GM18505 (cell line): Measurements from ENCODE around the gene JARID2.

Experiments
- ATAC-seq: cut with Tn5 transposase; IDR thresholded peaks from one replicate; pipeline ENCODE4 v1.9.1; 2021; ENCODE audit not compliant: unreplicated experiment
- POLR2A ChIP-seq: IDR thresholded peaks from 4 replicates; pipeline ENCODE4 v1.6.1; 2011; ENCODE audit warnings: borderline replicate concordance; ENCODE audit not compliant: insufficient read depth, insufficient read length; ENCODE audit errors: extremely low read depth

JARID2 gene

DNA sequence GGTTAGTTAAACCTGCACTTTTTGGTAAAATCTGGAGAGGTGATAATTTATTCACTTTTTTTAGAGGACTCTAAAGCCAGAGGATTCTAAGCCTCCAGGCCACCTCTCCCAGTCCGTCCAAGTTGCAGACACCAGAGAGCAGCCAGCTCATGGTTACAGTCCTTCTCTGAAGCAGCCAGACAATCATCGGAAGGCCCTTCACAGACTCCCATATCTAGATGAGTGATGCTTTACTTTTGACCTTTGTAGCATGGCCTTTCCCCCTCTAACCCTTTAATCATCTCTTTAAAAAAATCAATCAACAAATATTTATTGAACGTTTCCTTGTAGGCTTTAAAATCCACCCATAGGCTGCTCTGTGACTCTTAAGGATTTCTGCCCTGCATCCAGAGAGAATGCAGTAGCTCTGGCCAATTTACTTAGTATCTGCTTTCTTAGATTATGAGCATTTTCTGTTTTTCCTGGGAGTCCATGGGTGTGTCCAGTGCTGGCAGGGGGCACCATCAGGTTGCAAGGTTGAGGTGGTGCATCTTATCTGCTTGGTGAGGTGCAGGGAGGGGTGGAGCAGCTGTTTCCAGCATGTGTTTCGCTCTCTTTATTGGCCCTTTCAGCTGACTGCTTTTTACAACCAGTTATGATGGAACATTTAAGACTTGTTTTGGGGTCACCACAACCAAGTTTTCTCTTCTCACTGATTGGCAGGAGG, 58.6 kb downstream of the JARID2 start:
- no peak for ATAC-seq
- TF ChIP-seq POLR2A, result no peak

DNA sequence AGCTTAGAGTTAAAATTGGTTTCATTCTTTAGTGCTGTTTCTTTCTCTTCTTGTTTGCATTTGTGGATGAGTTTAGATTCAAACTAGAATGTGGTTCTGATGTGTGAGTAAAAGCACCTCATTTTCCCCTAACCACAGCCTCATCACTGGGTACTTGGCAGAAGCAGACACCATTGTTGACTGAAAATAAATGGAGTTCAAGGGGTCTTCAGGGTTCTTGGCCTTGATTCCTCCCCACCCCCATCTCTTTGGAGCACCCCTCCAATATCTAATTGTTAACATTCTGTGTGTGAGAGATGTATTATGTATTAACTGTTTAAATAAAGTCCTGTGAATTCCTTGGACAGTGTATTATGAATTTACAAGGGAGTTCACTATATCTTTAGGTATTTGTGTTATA, 59.6 kb downstream of the JARID2 start:
- ATAC-seq, result no peak
- no peak for TF ChIP-seq POLR2A

DNA sequence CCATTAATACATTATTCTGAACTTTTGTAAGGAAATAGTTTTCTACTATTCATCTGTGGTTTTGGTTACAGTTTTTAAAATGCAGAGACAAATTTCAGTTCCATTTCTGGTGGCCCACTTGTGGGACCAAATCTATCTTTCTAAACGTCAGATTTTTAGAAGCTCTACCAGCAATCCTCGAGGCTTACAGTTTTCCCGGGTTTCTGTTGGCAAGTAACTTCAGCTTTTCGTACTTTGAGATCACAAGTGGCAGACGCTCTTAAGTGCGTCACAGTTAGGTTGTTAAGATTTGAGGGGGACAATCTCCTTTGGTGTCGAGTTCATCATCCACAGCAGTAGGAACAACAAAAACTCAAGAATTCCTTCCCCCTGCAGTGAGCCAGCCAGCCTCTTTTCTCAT, 60.0 kb downstream of the JARID2 start:
- TF ChIP-seq POLR2A, result no peak
- no peak for ATAC-seq

DNA sequence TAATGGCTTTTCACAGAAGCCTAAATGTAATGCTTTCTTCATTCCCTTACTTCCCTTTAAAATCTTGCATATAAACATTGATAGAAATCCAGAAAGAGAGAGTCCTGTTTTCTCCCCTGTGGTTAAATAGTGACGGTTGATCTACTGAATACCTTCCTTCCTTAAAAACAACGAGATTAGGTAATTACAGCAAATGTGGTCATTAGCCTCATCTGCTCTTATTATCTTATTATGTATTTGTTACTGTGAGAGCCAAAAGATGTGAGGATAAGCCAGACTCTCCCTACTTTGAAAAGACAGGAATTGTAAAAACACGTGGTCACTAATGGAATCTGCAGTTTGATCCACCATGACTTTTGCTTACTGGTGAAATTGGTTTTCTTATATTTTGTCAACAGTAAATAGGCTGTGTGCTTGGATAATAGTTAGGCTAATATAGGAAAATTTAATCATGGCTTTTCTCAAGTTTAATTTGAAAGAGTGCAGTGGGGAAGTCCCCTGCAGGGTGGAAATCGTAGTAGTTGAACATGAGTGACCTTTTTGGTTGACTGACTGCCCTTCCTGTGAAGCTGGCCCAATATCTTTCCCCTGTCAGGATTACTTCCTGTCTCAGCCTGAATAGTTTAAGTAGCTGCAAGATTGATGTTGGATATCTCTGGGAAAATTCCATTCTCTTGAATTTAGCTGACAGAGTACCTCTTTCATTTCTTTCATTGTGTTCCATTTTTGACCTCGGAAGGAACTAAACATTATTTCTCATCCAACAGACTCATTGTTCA, 62.8 kb downstream of the JARID2 start:
- no peak for TF ChIP-seq POLR2A

DNA sequence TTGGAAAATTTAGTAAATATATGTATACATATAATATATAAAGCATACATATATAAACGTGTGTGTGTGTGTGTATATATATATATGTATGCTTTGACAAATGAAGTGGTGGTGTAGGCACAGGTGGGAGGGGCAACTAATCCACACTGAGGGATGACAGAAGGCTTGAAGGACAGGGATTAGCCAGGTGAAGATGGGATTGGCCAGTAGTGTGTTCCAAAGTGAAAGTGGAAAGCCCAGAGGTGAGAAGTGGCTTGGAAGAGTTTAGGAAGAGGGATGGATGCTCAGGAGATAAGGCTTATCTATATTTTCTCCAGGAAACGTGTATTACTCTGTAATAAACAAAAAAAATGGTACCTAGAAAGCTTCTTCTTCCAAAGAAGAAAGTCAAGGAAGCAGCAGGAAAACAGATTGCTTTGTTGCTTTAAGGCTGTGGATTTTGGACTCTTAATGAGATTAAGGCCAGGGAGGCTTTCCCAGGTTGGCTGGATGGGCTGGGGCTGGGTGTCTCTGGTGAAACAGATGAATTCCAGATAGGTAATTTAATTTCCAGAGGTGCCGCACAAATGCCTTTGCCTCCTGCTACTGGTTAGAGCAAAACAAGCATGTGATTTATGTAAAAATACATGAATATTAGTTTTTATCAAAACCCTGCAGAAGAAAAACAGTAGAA, 63.9 kb downstream of the JARID2 start:
- TF ChIP-seq POLR2A, result no peak
- ATAC-seq, result no peak

More for the DNA sequence above, 62.8 kb downstream of the JARID2 start:
- ATAC-seq, result no peak

DNA sequence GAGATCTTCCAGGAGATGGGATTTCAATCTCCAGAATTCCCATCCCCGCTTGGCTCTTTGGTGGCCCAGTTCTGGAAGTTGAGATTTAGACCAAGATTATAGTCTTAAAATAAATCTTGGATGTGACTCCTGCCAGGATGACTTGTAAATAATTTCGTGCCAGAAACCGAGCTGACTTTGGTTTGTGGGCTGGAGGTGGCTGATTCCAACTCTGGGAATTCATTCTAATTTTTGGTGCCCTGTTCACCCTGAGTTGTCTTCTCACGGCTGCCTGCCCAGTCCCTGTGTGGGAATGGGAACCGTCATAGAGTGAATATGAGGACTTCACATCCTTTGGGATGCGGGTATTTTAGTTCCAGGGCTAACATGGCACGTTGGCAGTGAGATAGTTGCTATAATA, 64.8 kb downstream of the JARID2 start:
- no peak for TF ChIP-seq POLR2A
- ATAC-seq, result no peak

DNA sequence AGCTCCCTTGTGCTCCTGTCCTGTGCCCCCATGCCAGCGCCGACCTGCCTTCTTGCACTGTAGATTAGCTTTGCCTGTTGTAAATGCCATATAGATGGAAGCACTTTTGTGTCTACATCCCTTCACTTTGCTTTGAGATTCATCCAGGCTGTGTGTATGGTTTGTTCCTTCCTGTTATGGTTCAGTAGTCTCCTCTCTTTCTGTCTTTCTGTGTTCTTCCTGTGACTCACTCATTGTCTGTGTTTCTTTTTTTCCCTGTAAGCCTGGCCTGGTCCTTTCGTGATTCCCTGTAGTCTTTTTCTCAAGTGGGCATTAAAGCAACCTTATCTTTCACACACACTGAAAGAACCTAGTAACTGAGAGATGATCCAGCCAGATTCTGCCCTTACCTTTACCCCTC, 66.6 kb downstream of the JARID2 start:
- no peak for ATAC-seq
- TF ChIP-seq POLR2A, result no peak

DNA sequence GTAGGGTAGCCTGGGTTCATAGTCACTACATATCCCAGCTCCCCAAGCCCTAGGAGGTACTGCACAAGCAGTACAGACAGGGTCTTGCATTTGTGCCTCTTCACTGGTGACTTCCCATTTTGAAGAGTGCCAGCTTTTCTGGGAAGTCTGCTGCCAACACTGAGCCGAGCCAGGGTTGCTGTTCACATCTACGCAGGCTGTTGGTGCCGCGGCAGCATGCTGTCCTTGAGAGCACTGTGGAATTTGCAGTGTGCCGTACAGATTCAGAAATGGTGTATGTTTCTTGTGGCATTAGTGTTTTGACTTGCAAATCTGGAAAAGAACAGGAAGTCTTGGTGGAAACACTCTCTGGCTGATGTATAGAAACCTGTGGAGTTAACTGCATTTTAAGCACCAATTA, 67.5 kb downstream of the JARID2 start:
- TF ChIP-seq POLR2A, result peak; percentile 63
- ATAC-seq, result no peak

DNA sequence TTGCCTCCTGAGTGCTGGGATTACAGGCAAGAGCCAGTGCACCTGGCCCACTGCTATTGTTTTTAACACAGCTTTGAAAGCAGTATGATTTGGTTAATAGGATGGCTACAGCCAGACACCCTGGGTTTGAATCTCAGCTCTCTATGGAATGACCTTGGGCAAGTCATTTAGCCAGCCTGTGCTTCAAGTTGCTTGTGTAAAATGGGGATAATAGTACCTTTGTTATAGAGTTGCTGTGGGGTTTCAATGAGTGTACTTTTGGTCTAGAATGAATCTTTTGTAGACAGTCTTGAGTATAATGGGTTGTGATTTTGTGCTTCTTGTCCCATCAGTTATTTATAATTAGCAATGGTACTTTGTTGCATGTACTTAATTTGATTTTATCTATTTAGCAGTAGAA, 70.9 kb downstream of the JARID2 start:
- no peak for ATAC-seq

DNA sequence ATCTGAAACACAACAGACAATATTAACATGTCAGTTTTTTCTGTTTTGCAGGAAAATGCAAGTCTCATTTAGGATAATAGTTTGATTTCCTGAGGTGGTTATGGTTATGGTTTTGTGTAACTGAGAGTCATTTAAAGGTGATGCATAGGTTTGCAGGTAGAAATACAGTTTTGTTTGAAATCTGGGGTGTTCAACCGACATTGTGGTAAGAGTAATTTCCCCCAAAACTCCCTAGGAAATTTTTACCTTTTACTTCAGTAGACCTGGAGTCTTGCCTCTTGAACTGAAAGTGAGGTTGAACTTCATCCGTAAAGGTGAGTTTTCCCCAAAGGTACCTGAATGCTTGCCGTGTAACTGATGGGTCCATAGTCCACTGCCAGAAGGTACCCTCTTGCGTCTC, 71.4 kb downstream of the JARID2 start:
- no peak for ATAC-seq
- no peak for TF ChIP-seq POLR2A

More for the DNA sequence above, 70.9 kb downstream of the JARID2 start:
- TF ChIP-seq POLR2A, result no peak

DNA sequence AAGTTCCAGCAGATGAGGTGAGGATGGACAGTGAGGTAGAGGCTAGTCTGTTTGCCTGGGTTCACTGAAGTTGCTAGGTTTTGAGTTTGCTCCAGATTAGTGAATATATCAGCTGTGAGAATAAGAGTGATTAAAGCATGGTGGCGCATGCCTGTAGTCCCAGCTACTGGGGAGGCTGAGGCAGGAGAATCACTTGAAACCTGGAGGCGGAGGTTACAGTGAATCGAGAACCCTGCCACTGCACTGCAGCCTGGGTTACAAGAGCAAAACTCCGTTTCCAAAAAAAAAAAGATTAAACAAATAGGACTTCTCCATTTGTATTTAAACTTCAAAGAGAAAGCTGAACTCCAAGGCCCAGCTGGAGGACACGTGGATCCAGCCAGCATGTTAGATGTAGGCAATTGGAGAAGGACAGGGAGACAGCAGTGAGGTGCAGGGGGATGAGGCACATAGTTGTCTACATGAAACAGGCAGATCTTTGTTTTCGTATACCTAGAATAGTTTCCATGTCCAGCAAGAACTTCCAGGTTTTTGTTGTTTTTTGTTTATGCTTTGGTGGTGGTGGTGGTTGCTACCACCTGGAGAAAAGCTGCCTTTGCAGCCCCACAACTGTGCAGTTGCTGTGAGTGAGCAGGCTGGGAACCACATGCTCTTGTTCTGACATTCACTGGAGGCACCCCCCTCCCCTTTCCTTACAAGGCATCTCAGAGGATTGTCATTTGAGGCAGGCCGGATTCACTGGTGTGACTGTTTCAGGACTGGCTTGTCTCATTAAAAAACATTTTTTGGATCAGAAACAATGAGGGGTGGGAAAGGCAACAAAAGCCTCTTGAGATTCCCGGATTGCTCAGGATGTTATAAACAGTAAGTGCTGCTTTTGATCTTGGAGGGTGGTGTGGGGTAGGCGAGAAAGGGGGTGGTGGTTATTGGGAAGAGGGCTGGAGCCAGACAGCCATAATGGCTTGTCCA, 72.3 kb downstream of the JARID2 start:
- no peak for ATAC-seq

DNA sequence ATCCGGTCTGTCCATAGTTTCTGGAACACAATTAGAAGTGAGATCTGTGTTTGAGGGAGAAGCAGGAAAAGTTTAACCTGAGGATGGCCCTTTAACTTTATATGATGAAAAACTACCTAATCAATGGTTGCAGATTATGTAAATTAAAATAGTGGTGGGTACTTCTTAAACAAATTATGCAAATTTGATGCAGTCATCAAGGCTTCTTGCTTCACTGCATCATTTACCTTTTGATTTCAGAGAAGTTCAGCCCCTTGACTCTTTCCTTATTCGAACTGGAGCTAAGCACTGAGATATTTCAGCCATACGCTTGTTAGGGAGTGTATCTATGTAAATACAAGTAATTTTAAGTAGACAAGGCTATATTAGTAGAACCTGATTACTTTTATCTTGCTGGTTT, 73.8 kb downstream of the JARID2 start:
- no peak for TF ChIP-seq POLR2A
- no peak for ATAC-seq

More for the DNA sequence above, 72.3 kb downstream of the JARID2 start:
- TF ChIP-seq POLR2A, result no peak

DNA sequence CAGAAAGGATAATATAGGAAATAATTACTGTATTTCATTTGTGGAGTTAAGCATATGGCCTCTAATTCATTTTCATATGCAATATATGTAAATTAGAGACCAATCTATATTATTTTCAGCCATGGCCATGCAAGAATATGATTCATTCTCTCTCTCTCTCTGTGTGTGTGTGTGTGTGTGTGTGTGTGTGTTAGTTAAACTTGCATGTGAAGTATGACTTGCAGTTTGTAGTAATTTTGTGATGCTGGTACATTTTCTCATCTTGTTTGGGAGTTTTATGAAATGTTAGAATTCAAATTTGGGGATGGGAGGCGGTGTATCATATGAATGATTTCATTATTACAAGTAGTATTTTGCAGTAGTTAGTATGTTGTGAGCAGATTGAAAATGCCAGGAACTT, 74.8 kb downstream of the JARID2 start:
- TF ChIP-seq POLR2A, result no peak
- ATAC-seq, result no peak
